B cell (primary cell): ENCODE data around the gene FLCN. TPM values are rescaled to one million over a fixed set of nuclear protein-coding genes. Genes with fewer than 3 reads are reported as not detected.

Experiments
- ATAC-seq: fragments of 200-7000 bp; cut with Tn5 transposase; one replicate; pipeline ENCODE4 v1.10.0; 2021; ENCODE audit warnings: low read depth, mild to moderate bottlenecking, moderate number of reproducible peaks, moderate library complexity
- CTCF ChIA-PET: fragments of 350-600 bp; sonication (Branson Sonifier 250); formaldehyde crosslinking; loops from one replicate; lab custom pipeline; 2021; ENCODE audit warnings: antibody characterized with exemption, inconsistent platforms; lab: Charles Lee
- POLR2A ChIA-PET: fragments of 350-600 bp; sonication (Branson Sonifier 250); formaldehyde crosslinking; loops from one replicate; lab custom pipeline; 2021; ENCODE audit warnings: antibody characterized with exemption; lab: Charles Lee
- DNase-seq: peaks from one replicate; pipeline ENCODE4 v3.0.0; 2013
- H2AFZ ChIP-seq: 2 replicates; pipeline ENCODE4 v1.6.1; 2012; ENCODE audit warnings: mild to moderate bottlenecking, low read depth, low read length; ENCODE audit not compliant: insufficient read depth, poor library complexity, severe bottlenecking
- H3K27ac ChIP-seq, 2 donors: 1 replicate in 1 of 2; 2 replicates in 1 of 2; pipeline ENCODE4 v1.5.1; 2012 to 2013; ENCODE audit warnings: low read length in 2 of 2, mild to moderate bottlenecking in 2 of 2, moderate library complexity in 1 of 2
- H3K27me3 ChIP-seq, 4 experiments: fragments of 200-600 bp in 1 of 4; sonication (generic) in 1 of 4; replicated peaks in 1 of 4; 1 replicate in 2 of 4; 2 replicates in 2 of 4; pipeline versions ENCODE4 v1.6.1 to v1.7.0; 2013 to 2016; ENCODE audit warnings: low read length in 3 of 4, mild to moderate bottlenecking in 2 of 4, mixed read lengths in 1 of 4, moderate library complexity in 1 of 4; ENCODE audit not compliant: insufficient read depth in 4 of 4, control insufficient read depth in 3 of 4; ENCODE audit errors: control extremely low read depth in 1 of 4
- H3K36me3 ChIP-seq, 2 experiments: replicated peaks in 1 of 2; 1 replicate in 1 of 2; 2 replicates in 1 of 2; pipeline versions ENCODE4 v1.6.1 to v1.7.1; 2013; ENCODE audit warnings: low read length in 1 of 2; ENCODE audit not compliant: insufficient read depth in 2 of 2, control insufficient read depth in 1 of 2; ENCODE audit errors: control extremely low read depth in 1 of 2, extremely low read depth in 1 of 2
- H3K4me1 ChIP-seq, 2 donors: fragments of 200-600 bp in 1 of 2; sonication (generic) in 1 of 2; 1 replicate in 1 of 2; 2 replicates in 1 of 2; pipeline versions ENCODE4 v1.5.1 to v1.6.1; 2013 to 2017; ENCODE audit warnings: low read length in 2 of 2; ENCODE audit not compliant: control insufficient read depth in 2 of 2, insufficient read depth in 2 of 2
- H3K4me2 ChIP-seq: replicated peaks from 2 replicates; pipeline ENCODE3; 2012; ENCODE audit warnings: mild to moderate bottlenecking, low read depth, low read length; ENCODE audit not compliant: poor library complexity, severe bottlenecking
- H3K4me3 ChIP-seq, 5 experiments: fragments of 200-600 bp in 1 of 5; sonication (generic) in 1 of 5; 1 replicate in 3 of 5; 2 replicates in 2 of 5; pipeline versions ENCODE4 v1.5.1 to v1.7.0; 2011 to 2016; ENCODE audit warnings: low read length in 4 of 5, mild to moderate bottlenecking in 4 of 5, low read depth in 2 of 5, control low read depth in 1 of 5, moderate library complexity in 1 of 5; ENCODE audit not compliant: insufficient read depth in 1 of 5; ENCODE audit errors: control extremely low read depth in 1 of 5, extremely low read depth in 1 of 5
- H3K79me2 ChIP-seq: fragments of 200-600 bp; sonication (generic); one replicate; pipeline ENCODE4 v1.6.0; 2016; ENCODE audit warnings: low read length; ENCODE audit not compliant: control insufficient read depth, insufficient read depth
- H3K9ac ChIP-seq: fragments of 200-600 bp; sonication (generic); 2 replicates; pipeline ENCODE4 v1.6.1; 2017; ENCODE audit warnings: mild to moderate bottlenecking, low read length, moderate library complexity
- H3K9me3 ChIP-seq, 3 donors: one replicate each; pipeline versions ENCODE4 v1.6.1 to v1.7.1; 2013; ENCODE audit warnings: low read length in 2 of 3; ENCODE audit not compliant: control insufficient read depth in 2 of 3, insufficient read depth in 1 of 3; ENCODE audit errors: control extremely low read depth in 1 of 3
- H4K20me1 ChIP-seq: 2 replicates; pipeline ENCODE4 v1.6.0; 2012; ENCODE audit warnings: mild to moderate bottlenecking, low read length; ENCODE audit not compliant: insufficient read depth, control insufficient read depth, poor library complexity, severe bottlenecking
- H3K27ac Mint-ChIP-seq: one replicate; pipeline ENCODE4 v1.8.0; 2021; ENCODE audit warnings: mixed read lengths
- H3K27me3 Mint-ChIP-seq: one replicate; pipeline ENCODE4 v1.8.0; 2021; ENCODE audit warnings: mixed read lengths
- H3K4me1 Mint-ChIP-seq: one replicate; pipeline ENCODE4 v1.8.0; 2021; ENCODE audit warnings: mixed read lengths
- H3K4me3 Mint-ChIP-seq: one replicate; pipeline ENCODE4 v1.8.0; 2021; ENCODE audit warnings: mixed read lengths
- H3K9me3 Mint-ChIP-seq: one replicate; pipeline ENCODE4 v1.8.0; 2022; ENCODE audit warnings: mixed read lengths; ENCODE audit not compliant: insufficient read depth
- EZH2 ChIP-seq: IDR thresholded peaks from 2 replicates; pipeline ENCODE4 v1.6.1; 2012; ENCODE audit warnings: borderline replicate concordance, low read depth, mild to moderate bottlenecking, moderate library complexity, low read length; ENCODE audit not compliant: insufficient read depth, poor library complexity, severe bottlenecking
- WGBS: methylation state at CpG from one replicate; pipeline ENCODE4 v1.1.5; 2013; ENCODE audit warnings: missing lambda C conversion rate; ENCODE audit not compliant: insufficient coverage; 5-methylcytosine and 5-hydroxymethylcytosine counted together
- intact Hi-C: fragments of 100-400 bp; cut with micrococcal nuclease; formaldehyde crosslinking; loops from one replicate; pipeline ENCODE4 v1.10.0; 2022
- polyA plus RNA-seq: library from polyadenylated mRNA; depleted of rRNA; stranded (reverse); fragments of >200 nt; gene quantifications from 2 replicates; pipeline ENCODE4 v1.2.3, GENCODE V29; 2012
- total RNA-seq, 2 donors: library from RNA; stranded (reverse); fragments of 120-200 nt in 1 of 2; gene quantifications; 1 replicate in 1 of 2; 2 replicates in 1 of 2; pipeline versions ENCODE4 v1.2.3 to v1.2.4, GENCODE V29; 2013 to 2022
- TF ChIP-seq, protein P1 (sequence below): fragments of 200-600 bp; IDR thresholded peaks from one replicate; pipeline ENCODE4 v1.8.0; 2022; ENCODE audit warnings: antibody characterized with exemption, mild to moderate bottlenecking

Gene FLCN
- total and polyA plus RNA-seq, 2 donors (not counting 1 experiment from before 2014, with no cell fraction given): 36.6 to 128 TPM

- ChIA-PET CTCF (no interaction called here), POLR2A (no interaction called here)
- H3K4me1 Mint-ChIP-seq: peaks cover 8% of the 10 kb centered on the region
- Histone ChIP-seq H3K27ac (no peak overlapping the region), H3K9me3 (no peaks in the 10 kb centered on the region), H4K20me1 (peaks cover 2% of the 10 kb centered on the region), H3K36me3 (peaks cover 4 to 7% of the 10 kb centered on the region in 2 experiments), H3K4me2 (no peak overlapping the region), H3K4me1 (peaks cover 0 to 8% of the 10 kb centered on the region in 2 donors), H2AFZ (no peak overlapping the region), H3K9ac (no peak overlapping the region), H3K4me3 (no peak overlapping the region), H3K79me2 (peaks cover 15% of the 10 kb centered on the region), H3K27me3 (no peaks in the 10 kb centered on the region)
- intact Hi-C loops: no loop called here
- no peak for TF ChIP-seq EZH2
- TF ChIP-seq, protein P1, sequence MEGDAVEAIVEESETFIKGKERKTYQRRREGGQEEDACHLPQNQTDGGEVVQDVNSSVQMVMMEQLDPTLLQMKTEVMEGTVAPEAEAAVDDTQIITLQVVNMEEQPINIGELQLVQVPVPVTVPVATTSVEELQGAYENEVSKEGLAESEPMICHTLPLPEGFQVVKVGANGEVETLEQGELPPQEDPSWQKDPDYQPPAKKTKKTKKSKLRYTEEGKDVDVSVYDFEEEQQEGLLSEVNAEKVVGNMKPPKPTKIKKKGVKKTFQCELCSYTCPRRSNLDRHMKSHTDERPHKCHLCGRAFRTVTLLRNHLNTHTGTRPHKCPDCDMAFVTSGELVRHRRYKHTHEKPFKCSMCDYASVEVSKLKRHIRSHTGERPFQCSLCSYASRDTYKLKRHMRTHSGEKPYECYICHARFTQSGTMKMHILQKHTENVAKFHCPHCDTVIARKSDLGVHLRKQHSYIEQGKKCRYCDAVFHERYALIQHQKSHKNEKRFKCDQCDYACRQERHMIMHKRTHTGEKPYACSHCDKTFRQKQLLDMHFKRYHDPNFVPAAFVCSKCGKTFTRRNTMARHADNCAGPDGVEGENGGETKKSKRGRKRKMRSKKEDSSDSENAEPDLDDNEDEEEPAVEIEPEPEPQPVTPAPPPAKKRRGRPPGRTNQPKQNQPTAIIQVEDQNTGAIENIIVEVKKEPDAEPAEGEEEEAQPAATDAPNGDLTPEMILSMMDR: no peak
- no peaks in the 10 kb centered on the region for H3K9me3 Mint-ChIP-seq
- H3K4me3 Mint-ChIP-seq: no peak overlapping the region
- 94% methylated on average over 6 of the region's 10 CpGs for WGBS
- no peak overlapping the region for H3K27ac Mint-ChIP-seq
- ATAC-seq (no peak), DNase-seq (no peak)
- no peaks in the 10 kb centered on the region for H3K27me3 Mint-ChIP-seq
Observed at GRCh38 chr17:17241656-17242055, 4.7 kb upstream of the FLCN start.

- Histone ChIP-seq H3K36me3 (no peaks in the 10 kb centered on the region), H3K4me2 (no peak overlapping the region), H3K4me3 (no peak overlapping the region), H3K9ac (no peak overlapping the region), H4K20me1 (peaks cover 11% of the 10 kb centered on the region), H3K4me1 (peaks cover 9 to 21% of the 10 kb centered on the region in 2 donors), H3K79me2 (peaks cover 33% of the 10 kb centered on the region), H2AFZ (no peak overlapping the region), H3K27me3 (no peaks in the 10 kb centered on the region), H3K27ac (no peak overlapping the region), H3K9me3 (no peaks in the 10 kb centered on the region)
- POLR2A ChIA-PET: no interaction called here
- Mint-ChIP-seq H3K4me1 (peaks cover 22% of the 10 kb centered on the region), H3K27ac (no peak overlapping the region), H3K4me3 (no peak overlapping the region), H3K9me3 (no peaks in the 10 kb centered on the region), H3K27me3 (no peaks in the 10 kb centered on the region)
- no peak for DNase-seq
- TF ChIP-seq EZH2: no peak
- TF ChIP-seq, protein P1: no peak
- 83% methylated on average over 1 of the region's 1 CpG for WGBS
- no peak for ATAC-seq
- intact Hi-C loops: loop anchor here (10.0 kb wide), 1 partner anchor 55 kb away; no protein-coding TSS in a partner anchor
- CTCF ChIA-PET: interaction anchor here (0.7 to 0.8 kb wide), 2 partner anchors 8 to 127 kb away, joined by 3 read pairs; no protein-coding TSS in a partner anchor
Observed at GRCh38 chr17:17239832-17240231, 2.9 kb upstream of the FLCN start.
